Endothelial cell of hepatic sinusoid (primary cell): ENCODE results near the gene RIPOR2.

Source experiments
- in situ Hi-C: cut with HindIII; loops from 2 replicates; pipeline ENCODE4 v1.10.0; 2017; ENCODE audit warnings: low sequenced_read_pairs

The RIPOR2 gene

GRCh38 chr6:24906314-24906713 is 29.4 kb downstream of the RIPOR2 start:
- in situ Hi-C loops = no loop called here

- in situ Hi-C loops = no loop called here
Measured at GRCh38 chr6:24905483-24905882, 30.3 kb downstream of the RIPOR2 start.

GRCh38 chr6:24903681-24904080 is 32.1 kb downstream of the RIPOR2 start:
- in situ Hi-C loops = no loop called here

- in situ Hi-C loops = no loop called here
Measured at GRCh38 chr6:24902782-24903181, 33.0 kb downstream of the RIPOR2 start.

- in situ Hi-C loops = no loop called here
Measured at GRCh38 chr6:24901698-24902328, 33.9 kb downstream of the RIPOR2 start.

GRCh38 chr6:24900917-24901697 is 34.7 kb downstream of the RIPOR2 start:
- in situ Hi-C loops = no loop called here

GRCh38 chr6:24899997-24900325 is 35.8 kb downstream of the RIPOR2 start:
- in situ Hi-C loops = no loop called here

GRCh38 chr6:24899136-24899996 is 36.4 kb downstream of the RIPOR2 start:
- in situ Hi-C loops = no loop called here

- in situ Hi-C loops = no loop called here
Measured at GRCh38 chr6:24898676-24899075, 37.1 kb downstream of the RIPOR2 start.

- in situ Hi-C loops = no loop called here
Measured at GRCh38 chr6:24897186-24897585, 38.6 kb downstream of the RIPOR2 start.

GRCh38 chr6:24893342-24893850 is 42.4 kb downstream of the RIPOR2 start:
- in situ Hi-C loops = no loop called here

- in situ Hi-C loops = no loop called here
Measured at GRCh38 chr6:24891004-24891403, 44.8 kb downstream of the RIPOR2 start.

- in situ Hi-C loops = no loop called here
Measured at GRCh38 chr6:24890471-24890870, 45.3 kb downstream of the RIPOR2 start.

- in situ Hi-C loops = no loop called here
Measured at GRCh38 chr6:24888715-24889370, 46.9 kb downstream of the RIPOR2 start.

GRCh38 chr6:24887545-24888140 is 48.1 kb downstream of the RIPOR2 start:
- in situ Hi-C loops = no loop called here

GRCh38 chr6:24883618-24884017 is 52.1 kb downstream of the RIPOR2 start:
- in situ Hi-C loops = no loop called here

- in situ Hi-C loops = no loop called here
Measured at GRCh38 chr6:24882835-24883555, 52.8 kb downstream of the RIPOR2 start.

GRCh38 chr6:24882295-24882694 is 53.5 kb downstream of the RIPOR2 start:
- in situ Hi-C loops = no loop called here

- in situ Hi-C loops = no loop called here
Measured at GRCh38 chr6:24881376-24881775, 54.4 kb downstream of the RIPOR2 start.

- in situ Hi-C loops = no loop called here
Measured at GRCh38 chr6:24880451-24880850, 55.3 kb downstream of the RIPOR2 start.
